H1 (cell line): ENCODE measurements around the gene LAMA4. TPM values are rescaled to one million over a fixed set of nuclear protein-coding genes. Genes with fewer than 3 reads are reported as not detected.

ENCODE experiments used
- CTCF ChIA-PET: fragments of 300-600 bp; sonication (Branson Sonifier 250); formaldehyde crosslinking; loops from one replicate; lab custom pipeline; 2021; ENCODE audit not compliant: partially characterized antibody; lab: Charles Lee
- POLR2A ChIA-PET: fragments of 300-600 bp; sonication (Branson Sonifier 250); formaldehyde crosslinking; loops from one replicate; lab custom pipeline; 2021; ENCODE audit warnings: inconsistent platforms; ENCODE audit not compliant: partially characterized antibody; lab: Charles Lee
- DNase-seq, 2 experiments: peaks; one replicate each; pipeline versions ENCODE4 v3.0.0 to v3.0.0-alpha.2; 2010 to 2022; ENCODE audit warnings: low spot score in 2 of 2, low read depth in 1 of 2, mixed read lengths in 1 of 2
- FAIRE-seq: peaks from 2 replicates; lab custom pipeline; 2011; peaks lifted over from hg19 to GRCh38; lab: Jason Lieb, UNC
- H2AFZ ChIP-seq: 2 replicates; pipeline ENCODE4 v1.8.1; 2012; ENCODE audit warnings: low read length, inconsistent platforms
- H2AK5ac ChIP-seq: 2 replicates; pipeline ENCODE4 v1.6.1; 2013; ENCODE audit warnings: low read depth, low read length
- H2BK120ac ChIP-seq: replicated peaks from 2 replicates; pipeline ENCODE3; 2013; ENCODE audit warnings: low read depth, low read length, inconsistent platforms
- H2BK12ac ChIP-seq: 2 replicates; pipeline ENCODE4 v1.6.1; 2013; ENCODE audit warnings: low read depth, low read length
- H2BK15ac ChIP-seq: 2 replicates; pipeline ENCODE4 v1.6.1; 2013; ENCODE audit warnings: low read length
- H2BK20ac ChIP-seq: 2 replicates; pipeline ENCODE4 v1.6.1; 2013; ENCODE audit warnings: low read length
- H2BK5ac ChIP-seq: 2 replicates; pipeline ENCODE4 v1.6.1; 2013; ENCODE audit warnings: low read depth, low read length
- H3K14ac ChIP-seq: 2 replicates; pipeline ENCODE4 v1.6.1; 2013; ENCODE audit warnings: inconsistent platforms; ENCODE audit not compliant: insufficient read length
- H3K18ac ChIP-seq: 2 replicates; pipeline ENCODE4 v1.6.1; 2013; ENCODE audit warnings: low read length; ENCODE audit errors: extremely low read depth
- H3K23ac ChIP-seq: 2 replicates; pipeline ENCODE4 v1.6.1; 2013; ENCODE audit warnings: inconsistent platforms; ENCODE audit not compliant: insufficient read length
- H3K23me2 ChIP-seq: 2 replicates; pipeline ENCODE4 v1.6.1; 2013; ENCODE audit warnings: low read depth, low read length
- H3K27ac ChIP-seq: 2 replicates; pipeline ENCODE4 v1.6.1; 2011; ENCODE audit warnings: low read depth, low read length, inconsistent platforms
- H3K27me3 ChIP-seq, 4 experiments: replicated peaks in 1 of 4; 1 replicate in 1 of 4; 2 replicates in 3 of 4; pipeline versions ENCODE4 v1.6.1 to v1.8.1; 2011 to 2013; ENCODE audit warnings: low read length in 3 of 4, mild to moderate bottlenecking in 3 of 4, inconsistent platforms in 2 of 4, mixed read lengths in 2 of 4, moderate library complexity in 1 of 4; ENCODE audit not compliant: control insufficient read depth in 3 of 4, insufficient read depth in 3 of 4; ENCODE audit errors: extremely low read depth in 1 of 4
- H3K36me3 ChIP-seq, 4 experiments: 2 replicates each; pipeline versions ENCODE4 v1.6.1 to v1.8.1; 2011 to 2013; ENCODE audit warnings: mild to moderate bottlenecking in 4 of 4, low read length in 3 of 4, moderate library complexity in 2 of 4, control low read depth in 1 of 4, inconsistent platforms in 1 of 4; ENCODE audit not compliant: insufficient read depth in 4 of 4, control insufficient read depth in 2 of 4
- H3K4ac ChIP-seq: replicated peaks from 2 replicates; pipeline ENCODE3; 2013; ENCODE audit warnings: low read length, low read depth, mixed read lengths, inconsistent platforms; ENCODE audit not compliant: insufficient read length
- H3K4me1 ChIP-seq, 4 experiments: replicated peaks in 1 of 4; 1 replicate in 1 of 4; 2 replicates in 3 of 4; pipeline versions ENCODE4 v1.6.1 to v1.8.1; 2011 to 2013; ENCODE audit warnings: low read length in 3 of 4, inconsistent platforms in 2 of 4, mixed read lengths in 1 of 4; ENCODE audit not compliant: insufficient read depth in 4 of 4, control insufficient read depth in 3 of 4
- H3K4me2 ChIP-seq, 2 experiments: 2 replicates each; pipeline versions ENCODE4 v1.6.1 to v1.8.1; 2011 to 2013; ENCODE audit warnings: low read depth in 2 of 2, low read length in 2 of 2, control low read depth in 1 of 2, inconsistent platforms in 1 of 2, mild to moderate bottlenecking in 1 of 2; ENCODE audit not compliant: insufficient read depth in 1 of 2
- H3K4me3 ChIP-seq, 4 experiments: fragments of 200-600, 300-600 bp in 1 of 4; sonication (generic), shearing (Covaris generic), sonication (Bioruptor Twin) in 1 of 4; 2 replicates each; pipeline versions ENCODE4 v1.5.1 to v1.8.1; 2011 to 2016; ENCODE audit warnings: low read length in 4 of 4, low read depth in 3 of 4, control low read depth in 2 of 4, inconsistent platforms in 2 of 4, mild to moderate bottlenecking in 2 of 4, mixed read lengths in 1 of 4, moderate library complexity in 1 of 4; ENCODE audit not compliant: insufficient read depth in 2 of 4; ENCODE audit errors: extremely low read depth in 1 of 4
- H3K56ac ChIP-seq: replicated peaks from 2 replicates; pipeline ENCODE3; 2013; ENCODE audit warnings: low read depth, mild to moderate bottlenecking, mixed read lengths, low read length, inconsistent platforms; ENCODE audit not compliant: insufficient read length
- H3K79me1 ChIP-seq: 2 replicates; pipeline ENCODE4 v1.6.1; 2013; ENCODE audit warnings: low read depth, low read length, control low read depth
- H3K79me2 ChIP-seq, 2 experiments: 2 replicates each; pipeline versions ENCODE4 v1.6.1 to v1.8.1; 2012 to 2013; ENCODE audit warnings: low read length in 2 of 2, mild to moderate bottlenecking in 2 of 2, inconsistent platforms in 1 of 2; ENCODE audit not compliant: insufficient read depth in 2 of 2, control insufficient read depth in 1 of 2
- H3K9ac ChIP-seq, 4 experiments: replicated peaks in 1 of 4; 1 replicate in 1 of 4; 2 replicates in 3 of 4; pipeline versions ENCODE4 v1.6.1 to v1.8.1; 2011 to 2013; ENCODE audit warnings: low read depth in 3 of 4, low read length in 3 of 4, control low read depth in 2 of 4, mild to moderate bottlenecking in 2 of 4, moderate library complexity in 2 of 4, inconsistent platforms in 1 of 4; ENCODE audit errors: extremely low read depth in 1 of 4
- H3K9me3 ChIP-seq, 2 experiments: 2 replicates each; pipeline versions ENCODE4 v1.6.1 to v1.8.1; 2012 to 2013; ENCODE audit warnings: mild to moderate bottlenecking in 2 of 2, moderate library complexity in 2 of 2, control low read depth in 1 of 2, inconsistent platforms in 1 of 2, low read depth in 1 of 2, low read length in 1 of 2, mixed read lengths in 1 of 2; ENCODE audit not compliant: insufficient read depth in 2 of 2
- H4K20me1 ChIP-seq, 2 experiments: replicated peaks in 1 of 2; 2 replicates each; pipeline versions ENCODE3 to v1.8.1; 2011 to 2013; ENCODE audit warnings: inconsistent platforms in 2 of 2, low read length in 2 of 2, mild to moderate bottlenecking in 1 of 2; ENCODE audit not compliant: insufficient read depth in 2 of 2, control insufficient read depth in 1 of 2
- H4K5ac ChIP-seq: 2 replicates; pipeline ENCODE4 v1.6.1; 2013; ENCODE audit warnings: low read length, low read depth, mixed read lengths, inconsistent platforms; ENCODE audit not compliant: insufficient read length
- H4K8ac ChIP-seq: 2 replicates; pipeline ENCODE4 v1.8.0; 2013; ENCODE audit warnings: mild to moderate bottlenecking, moderate library complexity, low read length, inconsistent platforms; ENCODE audit not compliant: insufficient read depth; ENCODE audit errors: extremely low read depth
- H4K91ac ChIP-seq: replicated peaks from 2 replicates; pipeline ENCODE3; 2013; ENCODE audit warnings: low read length, mixed read lengths, inconsistent platforms; ENCODE audit not compliant: insufficient read length
- CBX5 ChIP-seq: fragments of 300-800, 300-1000 bp; sonication (generic); IDR thresholded peaks from 2 replicates; pipeline ENCODE4 v1.7.1; 2016; ENCODE audit warnings: antibody characterized with exemption, low read length, low read depth
- EZH2 ChIP-seq: fragments of 200-600 bp; sonication (generic); IDR thresholded peaks from 2 replicates; pipeline ENCODE4 v1.7.1; 2012; ENCODE audit warnings: low read depth, mild to moderate bottlenecking, moderate library complexity, low read length, inconsistent platforms; ENCODE audit not compliant: severe bottlenecking
- JUN ChIP-seq: IDR thresholded peaks from 2 replicates; pipeline ENCODE4 v1.6.1; 2011; ENCODE audit warnings: low read depth, mild to moderate bottlenecking, improper control_type of control experiment, low read length
- POU5F1 ChIP-seq: IDR thresholded peaks from 2 replicates; pipeline ENCODE4 v1.6.1; 2011; ENCODE audit warnings: low read depth, mild to moderate bottlenecking, low read length, moderate library complexity
- RBBP5 ChIP-seq: IDR thresholded peaks from 2 replicates; pipeline ENCODE4 v1.7.1; 2012; ENCODE audit warnings: low read depth, mild to moderate bottlenecking, inconsistent platforms, low read length, moderate library complexity, borderline replicate concordance
- ZNF274 ChIP-seq: IDR thresholded peaks from 2 replicates; pipeline ENCODE4 v1.7.0; 2012; ENCODE audit warnings: low read length, borderline replicate concordance; ENCODE audit errors: extremely low read depth
- WGBS, 2 experiments: shearing (Covaris generic) in 1 of 2; methylation state at CpG; one replicate each; pipeline versions ENCODE4 v1.1.6 to v1.1.7; 2013 to 2015; ENCODE audit warnings: low lambda C conversion rate in 2 of 2, mixed read lengths in 2 of 2, inconsistent platforms in 1 of 2, low coverage in 1 of 2, missing lambda C conversion rate in 1 of 2; ENCODE audit not compliant: insufficient replicate concordance in 2 of 2, insufficient coverage in 1 of 2, insufficient read length in 1 of 2; ENCODE audit errors: extremely low coverage in 1 of 2, missing lambda C conversion rate in 1 of 2; 5-methylcytosine and 5-hydroxymethylcytosine counted together
- polyA plus RNA-seq, 7 experiments: library from polyadenylated mRNA; depleted of rRNA in 3 of 7; stranded (reverse) in 5 of 7; unstranded in 2 of 7; fragments of >200 nt in 5 of 7; fragments of 200-250 nt in 2 of 7; gene quantifications; 1 replicate in 5 of 7; 2 replicates in 1 of 7; 4 replicates in 1 of 7; pipeline versions ENCODE4 v1.2.1 to v1.2.3, GENCODE V29; 2011 to 2013; ENCODE audit warnings: missing spikeins in 2 of 7, mixed read lengths in 2 of 7
- total RNA-seq: library from RNA; stranded (reverse); fragmentation: NEBNext Ultra II Directional; extraction: Animal tissue kit (Norgen Biotek cat#: 25700); gene quantifications from 2 replicates; pipeline ENCODE4 v1.2.1, GENCODE V29; 2021
- TF ChIP-seq, protein P1 (sequence below): IDR thresholded peaks from 2 replicates; pipeline ENCODE4 v1.6.1; 2012; ENCODE audit warnings: inconsistent platforms
- TF ChIP-seq, protein P2 (sequence below), 3 experiments: IDR thresholded peaks; 1 replicate in 2 of 3; 2 replicates in 1 of 3; pipeline versions ENCODE4 v1.5.1 to v1.6.1; 2011; ENCODE audit warnings: low read length in 3 of 3, mild to moderate bottlenecking in 3 of 3, inconsistent platforms in 2 of 3, low read depth in 1 of 3, moderate library complexity in 1 of 3; ENCODE audit not compliant: insufficient read depth in 1 of 3; ENCODE audit errors: control extremely low read depth in 1 of 3

LAMA4 gene
- total and polyA plus RNA-seq, 2 of the 8 experiments (the other 6 are each of a cell fraction or from before 2014, with no cell fraction given): 0.95 to 1.5 TPM

- no peak overlapping the region for H2BK15ac ChIP-seq
- H2BK12ac ChIP-seq: no peak overlapping the region
- no peak overlapping the region for H2BK5ac ChIP-seq
- no peak for DNase-seq
- H3K4me2 ChIP-seq: no peak overlapping the region
- H4K8ac ChIP-seq: no peak overlapping the region
- H3K79me1 ChIP-seq: no peaks in the 10 kb centered on the region
- no peaks in the 10 kb centered on the region for H4K20me1 ChIP-seq
- no peak overlapping the region for H3K9ac ChIP-seq
- H4K5ac ChIP-seq: no peak overlapping the region
- 56% methylated on average over 6 of the region's 6 CpGs; no CpG with 5 or more reads in 1 of the 2 experiments for WGBS, 2 experiments
- ChIA-PET POLR2A (no interaction called here), CTCF (interaction anchor here (0.6 to 4.3 kb wide), 50 partner anchors 9 to 554 kb away, joined by 3 to 101 read pairs (median 5); partner anchors contain the start of gene LAMA4)
- H3K14ac ChIP-seq: no peak overlapping the region
- H2BK120ac ChIP-seq: no peak overlapping the region
- H3K27me3 ChIP-seq: no peaks in the 10 kb centered on the region
- FAIRE-seq: no peak
- H2AK5ac ChIP-seq: no peak overlapping the region
- no peak overlapping the region for H3K27ac ChIP-seq
- H3K9me3 ChIP-seq: no peaks in the 10 kb centered on the region
- no peak overlapping the region for H3K18ac ChIP-seq
- H3K23ac ChIP-seq: no peak overlapping the region
- H3K23me2 ChIP-seq: no peaks in the 10 kb centered on the region
- H2AFZ ChIP-seq: no peak overlapping the region
- H3K79me2 ChIP-seq: no peaks in the 10 kb centered on the region
- H3K4ac ChIP-seq: no peak overlapping the region
- no peaks in the 10 kb centered on the region for H3K36me3 ChIP-seq
- no peak overlapping the region for H3K56ac ChIP-seq
- H2BK20ac ChIP-seq: no peak overlapping the region
- H3K4me1 ChIP-seq: no peaks in the 10 kb centered on the region
- H3K4me3 ChIP-seq: no peak overlapping the region
- H4K91ac ChIP-seq: no peak overlapping the region
- TF ChIP-seq, protein P1, sequence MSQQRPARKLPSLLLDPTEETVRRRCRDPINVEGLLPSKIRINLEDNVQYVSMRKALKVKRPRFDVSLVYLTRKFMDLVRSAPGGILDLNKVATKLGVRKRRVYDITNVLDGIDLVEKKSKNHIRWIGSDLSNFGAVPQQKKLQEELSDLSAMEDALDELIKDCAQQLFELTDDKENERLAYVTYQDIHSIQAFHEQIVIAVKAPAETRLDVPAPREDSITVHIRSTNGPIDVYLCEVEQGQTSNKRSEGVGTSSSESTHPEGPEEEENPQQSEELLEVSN: no peak
- TF ChIP-seq POU5F1: no peak
- TF ChIP-seq, protein P2, sequence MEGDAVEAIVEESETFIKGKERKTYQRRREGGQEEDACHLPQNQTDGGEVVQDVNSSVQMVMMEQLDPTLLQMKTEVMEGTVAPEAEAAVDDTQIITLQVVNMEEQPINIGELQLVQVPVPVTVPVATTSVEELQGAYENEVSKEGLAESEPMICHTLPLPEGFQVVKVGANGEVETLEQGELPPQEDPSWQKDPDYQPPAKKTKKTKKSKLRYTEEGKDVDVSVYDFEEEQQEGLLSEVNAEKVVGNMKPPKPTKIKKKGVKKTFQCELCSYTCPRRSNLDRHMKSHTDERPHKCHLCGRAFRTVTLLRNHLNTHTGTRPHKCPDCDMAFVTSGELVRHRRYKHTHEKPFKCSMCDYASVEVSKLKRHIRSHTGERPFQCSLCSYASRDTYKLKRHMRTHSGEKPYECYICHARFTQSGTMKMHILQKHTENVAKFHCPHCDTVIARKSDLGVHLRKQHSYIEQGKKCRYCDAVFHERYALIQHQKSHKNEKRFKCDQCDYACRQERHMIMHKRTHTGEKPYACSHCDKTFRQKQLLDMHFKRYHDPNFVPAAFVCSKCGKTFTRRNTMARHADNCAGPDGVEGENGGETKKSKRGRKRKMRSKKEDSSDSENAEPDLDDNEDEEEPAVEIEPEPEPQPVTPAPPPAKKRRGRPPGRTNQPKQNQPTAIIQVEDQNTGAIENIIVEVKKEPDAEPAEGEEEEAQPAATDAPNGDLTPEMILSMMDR (IDR thresholded peaks at IDR 0.05; ENCODE audit: control extremely low read depth in 1 of 3, insufficient read depth in 1 of 3, low read depth in 1 of 3, low read length in 3 of 3): peak in 2 of 3 experiments; percentile 58 to 64; a peak in 2 of 4 replicates
- no peak for TF ChIP-seq RBBP5
- no peak for TF ChIP-seq ZNF274
- TF ChIP-seq JUN: no peak
- no peak for TF ChIP-seq EZH2
- no peak for TF ChIP-seq CBX5
These were observed 74.1 kb downstream of the LAMA4 start for GRCh38 chr6:112180095-112180820.
